Measurements from ENCODE around the gene SLC35F4. TPM values are rescaled to one million over a fixed set of nuclear protein-coding genes. Genes with fewer than 3 reads are reported as not detected.

SLC35F4 gene
- total and polyA plus RNA-seq, 2 of the 8 experiments (the other 6 are each of a cell fraction or from before 2014, with no cell fraction given) = not detected

- H4K8ac ChIP-seq (ENCODE audit: extremely low read depth, insufficient read depth, low read length) = no peak overlapping the region
- CTCF ChIA-PET (ENCODE audit: partially characterized antibody) = interaction anchor here (1.2 to 1.3 kb wide), 2 partner anchors 32 to 239 kb away, joined by 3 to 4 read pairs; partner anchors contain the start of gene SLC35F4
Measured at GRCh38 chr14:57833323-57833722, 32.6 kb downstream of the SLC35F4 start.

More at GRCh38 chr14:57833323-57833722, 32.6 kb downstream of the SLC35F4 start:
- Histone ChIP-seq H2AK5ac (ENCODE audit: low read depth, low read length) (no peak overlapping the region), H3K18ac (ENCODE audit: extremely low read depth, low read length) (no peak overlapping the region), H3K4me2 (ENCODE audit: insufficient read depth in 1 of 2, low read depth in 2 of 2, low read length in 2 of 2) (no peak overlapping the region), H3K23me2 (ENCODE audit: low read depth, low read length) (no peaks in the 10 kb centered on the region), H3K14ac (ENCODE audit: insufficient read length) (no peak overlapping the region), H3K4me1 (replicated peaks in 1 of 4; ENCODE audit: control insufficient read depth in 3 of 4, insufficient read depth in 4 of 4, low read length in 3 of 4) (peaks cover 0 to 5% (median 0%) of the 10 kb centered on the region in 4 experiments; a peak in 1 of 7 replicates), H3K4ac (replicated peaks; ENCODE audit: insufficient read length, low read depth, low read length) (no peak overlapping the region), H3K79me1 (ENCODE audit: low read depth, low read length) (no peaks in the 10 kb centered on the region), H3K9me3 (ENCODE audit: insufficient read depth in 2 of 2, low read depth in 1 of 2, low read length in 1 of 2) (no peaks in the 10 kb centered on the region), H3K36me3 (ENCODE audit: control insufficient read depth in 2 of 4, insufficient read depth in 4 of 4, low read length in 3 of 4) (no peaks in the 10 kb centered on the region), H2BK120ac (replicated peaks; ENCODE audit: low read depth, low read length) (no peak overlapping the region), H3K27me3 (replicated peaks in 1 of 4; ENCODE audit: control insufficient read depth in 3 of 4, extremely low read depth in 1 of 4, insufficient read depth in 3 of 4, low read length in 3 of 4) (no peaks in the 10 kb centered on the region), H2BK5ac (ENCODE audit: low read depth, low read length) (no peak overlapping the region), H4K91ac (replicated peaks; ENCODE audit: insufficient read length, low read length) (no peak overlapping the region), H3K56ac (replicated peaks; ENCODE audit: insufficient read length, low read depth, low read length) (no peak overlapping the region), H4K20me1 (replicated peaks in 1 of 2; ENCODE audit: control insufficient read depth in 1 of 2, insufficient read depth in 2 of 2, low read length in 2 of 2) (no peaks in the 10 kb centered on the region), H3K4me3 (ENCODE audit: extremely low read depth in 1 of 4, insufficient read depth in 2 of 4, low read depth in 3 of 4, low read length in 4 of 4) (no peak overlapping the region), H3K27ac (ENCODE audit: low read depth, low read length) (no peak overlapping the region), H2BK12ac (ENCODE audit: low read depth, low read length) (no peak overlapping the region), H2BK15ac (ENCODE audit: low read length) (no peak overlapping the region), H3K23ac (ENCODE audit: insufficient read length) (no peak overlapping the region), H2AFZ (ENCODE audit: low read length) (no peak overlapping the region), H2BK20ac (ENCODE audit: low read length) (no peak overlapping the region), H3K79me2 (ENCODE audit: control insufficient read depth in 1 of 2, insufficient read depth in 2 of 2, low read length in 2 of 2) (no peaks in the 10 kb centered on the region), H4K5ac (ENCODE audit: insufficient read length, low read depth, low read length) (no peak overlapping the region), H3K9ac (replicated peaks in 1 of 4; ENCODE audit: extremely low read depth in 1 of 4, low read depth in 3 of 4, low read length in 3 of 4) (no peak overlapping the region)
- WGBS, 2 experiments (ENCODE audit: extremely low coverage in 1 of 2, insufficient coverage in 1 of 2, insufficient read length in 1 of 2, insufficient replicate concordance in 2 of 2, low coverage in 1 of 2, low lambda C conversion rate in 2 of 2, missing lambda C conversion rate in 1 of 2) = 80% methylated on average over 3 of the region's 3 CpGs; no CpG with 5 or more reads in 1 of the 2 experiments
- FAIRE-seq (no peak), DNase-seq (ENCODE audit: low read depth in 1 of 2, low spot score in 2 of 2) (no peak)
- TF ChIP-seq CBX8 (IDR thresholded peaks at IDR 0.05; ENCODE audit: borderline replicate concordance, low read depth, low read length) (no peak), NRF1 (IDR thresholded peaks at IDR 0.05; ENCODE audit: low read depth, low read length) (no peak), ASH2L (IDR thresholded peaks at IDR 0.05; ENCODE audit: low read length) (no peak), SIRT6 (IDR thresholded peaks at IDR 0.05; ENCODE audit: low read length) (no peak), KDM4A (IDR thresholded peaks at IDR 0.05; ENCODE audit: low read depth, low read length, severe bottlenecking) (no peak), CEBPB (IDR thresholded peaks at IDR 0.05; ENCODE audit: low read depth, low read length) (no peak)
- POLR2A ChIA-PET (ENCODE audit: partially characterized antibody) = no interaction called here
